ENCODE results near the gene VMO1. TPM values are rescaled to one million over a fixed set of nuclear protein-coding genes. Genes with fewer than 3 reads are reported as not detected.

Gene VMO1
- total RNA-seq, 1 donor from 2014 or later = not detected

- TF ChIP-seq CTCF (IDR thresholded peaks at IDR 0.05; ENCODE audit: insufficient read depth, low read length, poor library complexity, severe bottlenecking) = no peak
- Histone ChIP-seq H3K36me3 (ENCODE audit: control insufficient read depth, insufficient read depth, low read length) (no peaks in the 10 kb centered on the region), H3K4me3 (ENCODE audit: low read depth, low read length) (peak within 1 kb of the TSS; percentile 82), H3K27me3 (ENCODE audit: control insufficient read depth, insufficient read depth, low read length) (no peaks in the 10 kb centered on the region)
- no peak for DNase-seq (ENCODE audit: low read depth)
These were observed 20.8 kb upstream of the VMO1 start, which contains the start of gene PLD2 for GRCh38 chr17:4806777-4807604. Gene PLD2 (plus strand): TSS chr17:4807152. CDS start chr17:4807773, 621 bp downstream.

- Histone ChIP-seq H3K27me3 (ENCODE audit: control insufficient read depth, insufficient read depth, low read length) (no peaks in the 10 kb centered on the region), H3K36me3 (ENCODE audit: control insufficient read depth, insufficient read depth, low read length) (no peaks in the 10 kb centered on the region), H3K4me3 (ENCODE audit: low read depth, low read length) (peak overlapping the region; percentile 82)
- no peak for TF ChIP-seq CTCF (IDR thresholded peaks at IDR 0.05; ENCODE audit: insufficient read depth, low read length, poor library complexity, severe bottlenecking)
- no peak for DNase-seq (ENCODE audit: low read depth)
These were observed 20.3 kb upstream of the VMO1 start for GRCh38 chr17:4806456-4806776.

- DNase-seq (ENCODE audit: low read depth) = no peak
- no peaks in the 10 kb centered on the region for H3K36me3 ChIP-seq (ENCODE audit: control insufficient read depth, insufficient read depth, low read length)
- TF ChIP-seq CTCF (IDR thresholded peaks at IDR 0.05; ENCODE audit: insufficient read depth, low read length, poor library complexity, severe bottlenecking) = no peak
These were observed 16.1 kb upstream of the VMO1 start, which contains the start of gene C17orf114 for GRCh38 chr17:4802228-4802627. Gene C17orf114 (minus strand): TSS chr17:4802328.

GRCh38 chr17:4800462-4801196, 14.5 kb upstream of the VMO1 start:
- Histone ChIP-seq H3K27me3 (ENCODE audit: control insufficient read depth, insufficient read depth, low read length) (no peaks in the 10 kb centered on the region), H3K4me3 (ENCODE audit: low read depth, low read length) (no peak overlapping the region), H3K36me3 (ENCODE audit: control insufficient read depth, insufficient read depth, low read length) (no peaks in the 10 kb centered on the region)
- no peak for DNase-seq (ENCODE audit: low read depth)
- TF ChIP-seq CTCF (IDR thresholded peaks at IDR 0.05; ENCODE audit: insufficient read depth, low read length, poor library complexity, severe bottlenecking) = no peak

More at GRCh38 chr17:4802228-4802627, 16.1 kb upstream of the VMO1 start, which contains the start of gene C17orf114:
- Histone ChIP-seq H3K4me3 (ENCODE audit: low read depth, low read length) (no peak within 1 kb of the TSS), H3K27me3 (ENCODE audit: control insufficient read depth, insufficient read depth, low read length) (no peaks in the 10 kb centered on the region)

GRCh38 chr17:4796552-4796920, 10.4 kb upstream of the VMO1 start:
- no peak for TF ChIP-seq CTCF (IDR thresholded peaks at IDR 0.05; ENCODE audit: insufficient read depth, low read length, poor library complexity, severe bottlenecking)
- no peak for DNase-seq (ENCODE audit: low read depth)

More at GRCh38 chr17:4796552-4796920, 10.4 kb upstream of the VMO1 start:
- Histone ChIP-seq H3K4me3 (ENCODE audit: low read depth, low read length) (peak overlapping the region; percentile 85), H3K36me3 (ENCODE audit: control insufficient read depth, insufficient read depth, low read length) (no peaks in the 10 kb centered on the region), H3K27me3 (ENCODE audit: control insufficient read depth, insufficient read depth, low read length) (no peaks in the 10 kb centered on the region)

Measured in kidney epithelial cell (primary cell).